Kidney tubule cell (primary cell): ENCODE results near the gene CCNQ.
"Not testable (repeated sequence)": the region's sequence is repeated elsewhere in the genome, so short reads cannot be mapped to it uniquely, and the experiment has no call there.

Source experiments
- DNase-seq: peaks from one replicate; pipeline ENCODE4 v3.0.0-alpha.2; 2018; ENCODE audit warnings: low spot score

CCNQ gene

DNA sequence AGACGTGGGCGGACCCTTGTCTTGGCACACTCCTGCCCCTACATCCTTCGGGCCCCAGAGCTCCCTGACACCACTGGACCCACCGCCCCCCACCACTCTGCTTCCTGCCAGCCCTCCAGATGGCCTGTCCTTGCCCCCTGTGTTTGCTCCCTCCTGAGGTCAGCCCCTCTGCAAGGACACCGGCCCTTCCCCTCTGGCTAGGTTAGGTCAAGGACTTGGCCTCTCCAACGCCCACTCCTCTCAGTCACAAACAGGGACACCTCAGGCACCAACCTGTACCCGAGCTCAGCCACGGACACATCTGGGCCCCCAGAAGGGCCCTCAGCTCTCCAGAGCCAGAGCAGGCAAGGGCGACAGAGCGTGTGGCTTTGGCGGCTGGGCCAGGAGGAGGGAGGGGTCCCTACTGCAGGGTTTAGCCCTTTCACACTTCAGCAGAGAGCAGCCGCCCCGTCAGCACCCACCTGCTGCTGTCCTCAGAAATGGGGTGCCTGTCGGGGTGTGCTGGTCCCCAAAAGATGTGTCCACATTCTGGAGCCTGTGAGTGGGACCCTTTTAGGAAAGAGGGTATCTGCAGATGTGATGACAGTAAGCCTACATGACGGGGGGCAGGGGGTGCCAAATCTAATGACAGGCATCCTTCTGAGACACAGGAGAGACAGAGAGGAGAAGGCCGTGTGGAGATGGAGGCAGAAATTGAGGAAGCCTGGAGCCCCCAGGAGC is 24.5 kb upstream of the CCNQ start:
- DNase-seq = no peak

DNA sequence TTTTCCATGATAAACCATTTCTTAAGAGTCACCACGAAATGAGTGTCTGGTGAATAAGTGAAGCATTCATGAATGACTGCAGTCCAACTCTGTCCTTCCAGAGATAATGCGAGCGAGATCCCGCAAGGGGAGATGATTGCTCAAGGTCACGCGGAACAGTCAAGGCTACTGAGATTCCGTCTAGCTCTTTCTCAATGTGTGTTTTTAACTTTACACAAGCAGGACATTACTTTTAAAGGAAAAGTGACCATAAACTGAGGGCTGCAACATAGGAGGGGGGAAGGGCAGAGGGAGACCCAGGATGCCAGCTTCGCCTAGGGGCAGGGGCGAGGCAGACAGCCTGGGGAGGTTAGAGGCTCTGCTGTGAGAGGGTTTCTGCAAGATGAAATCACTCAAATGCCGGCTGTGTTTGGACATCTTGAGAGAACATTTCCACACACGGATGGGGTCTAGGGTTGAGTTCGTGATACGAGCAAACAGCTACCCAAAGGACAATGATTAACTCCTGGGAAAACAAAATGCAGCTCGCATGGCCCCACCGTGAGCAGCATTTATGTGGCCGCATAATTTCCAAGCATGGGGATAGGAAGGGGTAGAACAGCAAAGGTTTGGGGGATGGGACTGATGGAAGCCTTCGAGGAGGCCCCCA is 23.8 kb upstream of the CCNQ start:
- no peak for DNase-seq

DNA sequence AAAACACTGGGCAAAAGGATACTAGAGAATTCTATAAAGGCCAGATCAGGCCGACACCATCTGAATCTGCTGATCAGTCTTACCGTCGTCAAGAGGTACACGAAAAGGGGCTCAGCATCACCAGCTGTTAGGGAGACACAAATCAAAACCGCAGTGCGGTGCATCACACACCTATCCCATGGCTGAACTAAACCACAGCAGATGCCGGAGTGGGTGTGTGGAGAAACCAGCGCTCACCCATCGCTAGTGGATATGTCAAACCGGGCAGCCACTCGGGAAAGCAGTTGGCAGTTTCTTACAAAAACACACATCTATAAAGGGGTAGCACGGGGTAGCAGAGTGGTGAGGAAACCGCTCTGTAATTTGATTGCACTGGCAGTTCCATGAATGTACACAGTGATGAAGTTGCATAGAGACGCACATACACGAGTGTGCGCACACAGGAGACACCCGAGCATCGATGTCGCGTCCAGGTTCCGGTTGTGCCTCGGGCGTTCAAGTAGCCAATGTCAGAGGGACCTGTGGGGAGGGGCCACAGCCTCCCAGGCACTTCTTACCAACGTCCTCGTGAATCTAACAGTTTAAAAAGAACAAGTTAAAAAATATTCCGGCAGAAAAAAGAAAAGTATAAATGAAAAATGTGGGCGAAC is 23.1 kb upstream of the CCNQ start:
- DNase-seq = no peak

DNA sequence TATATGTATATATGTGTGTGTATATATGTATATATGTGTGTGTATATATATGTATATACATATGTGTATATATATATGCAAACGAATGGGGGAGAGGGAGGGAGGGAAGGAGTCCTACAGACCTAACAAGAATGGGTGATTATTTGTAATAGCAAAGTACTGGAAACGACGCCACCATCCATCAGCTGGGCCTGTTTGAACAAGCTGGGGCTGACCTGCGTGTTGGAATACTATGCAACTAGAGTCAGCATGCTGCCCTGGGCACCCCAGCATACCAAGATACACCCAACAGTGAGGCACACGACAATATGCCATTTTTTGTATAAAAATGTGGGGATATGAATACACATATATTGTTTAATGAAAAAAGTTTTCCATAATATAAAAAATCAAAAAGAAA is 21.6 kb upstream of the CCNQ start:
- no peak for DNase-seq

DNA sequence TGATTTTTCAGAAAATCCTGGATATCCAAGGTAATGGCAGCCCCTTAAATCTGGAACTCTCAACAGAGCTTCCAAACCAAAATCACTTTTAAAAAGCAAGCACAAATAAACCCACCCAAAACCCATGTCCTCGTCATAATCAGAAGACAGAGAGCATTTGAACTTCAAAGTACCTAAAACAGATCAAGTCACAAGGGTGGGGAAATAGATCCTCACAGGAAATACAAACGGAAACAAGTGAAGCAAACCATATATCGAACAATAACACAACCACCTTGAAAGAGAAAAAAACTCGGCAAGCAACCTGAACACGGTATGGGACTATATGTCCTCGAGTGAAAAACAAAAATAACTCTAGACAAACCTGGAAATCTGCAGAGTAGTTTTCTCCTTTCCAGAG is 15.9 kb upstream of the CCNQ start:
- no peak for DNase-seq

- DNase-seq = no peak
These were observed 13.5 kb upstream of the CCNQ start for GRCh38 chrX:153612413-153612812.

- DNase-seq = no peak
These were observed 12.6 kb upstream of the CCNQ start for GRCh38 chrX:153611298-153612095.

DNA sequence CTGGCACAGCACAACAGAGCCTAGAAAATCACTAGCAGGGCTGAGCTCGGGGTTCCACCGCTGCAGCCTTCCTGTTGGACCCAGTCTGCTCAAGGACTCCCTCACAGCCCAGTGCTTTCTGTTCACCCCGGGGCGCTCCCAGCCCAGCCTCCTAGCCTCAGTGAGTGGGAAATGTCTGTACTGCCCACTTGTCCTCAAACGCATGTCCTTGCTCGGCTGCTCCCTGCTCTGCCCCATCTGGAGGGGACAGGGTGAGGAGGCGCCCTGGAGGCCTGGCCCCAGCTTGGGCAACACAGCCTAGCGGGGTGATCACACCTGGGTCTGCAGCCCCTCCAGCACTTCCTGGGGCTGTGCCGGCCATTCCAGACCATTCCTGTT is 11.9 kb upstream of the CCNQ start:
- no peak for DNase-seq

- DNase-seq = peak; percentile 60
These were observed 11.2 kb upstream of the CCNQ start for GRCh38 chrX:153609917-153610835.

- no peak for DNase-seq
These were observed 9.9 kb upstream of the CCNQ start for GRCh38 chrX:153608806-153609205.

GRCh38 chrX:153608376-153608775 is 9.4 kb upstream of the CCNQ start:
- no peak for DNase-seq

DNA sequence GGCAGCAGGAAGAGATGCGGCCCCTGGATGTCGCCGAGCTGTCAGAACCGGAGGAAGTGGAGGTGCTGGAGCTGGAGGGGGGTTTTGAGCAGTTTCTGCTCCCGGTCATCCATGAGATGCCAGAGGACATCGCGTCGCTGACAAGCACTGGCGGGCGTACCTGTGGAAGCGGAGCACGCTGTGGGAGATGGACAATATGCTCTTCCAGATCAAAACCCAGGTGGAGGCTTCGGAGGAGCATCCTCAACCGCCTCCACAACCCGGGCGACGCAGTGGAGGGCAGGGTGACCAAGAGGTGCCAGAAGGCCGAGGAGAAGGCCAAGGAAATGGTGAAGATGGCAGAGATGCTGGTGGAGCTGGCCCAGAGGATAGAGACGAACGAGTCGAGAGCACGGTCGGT is 7.6 kb upstream of the CCNQ start:
- DNase-seq = no peak

DNA sequence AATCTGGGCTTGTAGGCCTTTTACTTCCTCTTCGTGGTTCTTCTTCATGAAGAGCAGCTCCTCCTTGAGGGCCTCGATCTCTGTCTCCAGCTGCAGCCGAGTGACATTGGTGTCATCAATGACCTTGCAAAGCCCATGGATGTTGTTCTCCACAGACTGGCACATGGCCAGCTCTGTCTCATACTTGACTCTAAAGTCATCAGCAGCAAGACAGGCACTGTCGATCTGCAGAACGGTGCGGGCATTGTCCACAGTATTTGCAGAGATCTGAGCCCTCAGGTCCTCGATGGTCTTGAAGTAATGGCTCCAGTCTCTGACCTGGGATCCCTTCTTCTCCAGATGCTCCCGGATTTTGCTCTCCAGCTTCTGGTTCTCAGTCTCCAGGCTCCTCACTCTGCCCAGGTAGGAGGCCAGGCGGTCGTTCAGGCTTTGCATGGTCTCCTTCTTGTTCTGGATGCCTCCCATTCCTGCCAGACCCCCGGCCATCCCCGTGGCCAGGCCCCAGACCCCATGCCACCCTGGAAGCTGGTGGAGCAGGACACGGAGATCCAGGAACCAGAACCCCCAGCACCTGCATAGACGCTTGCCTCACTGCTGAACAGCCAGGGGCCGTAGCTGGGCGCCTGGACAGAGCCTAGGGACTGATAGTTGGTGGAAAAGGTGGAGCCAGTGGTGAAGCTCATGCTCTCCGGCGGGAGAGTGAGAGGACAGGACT is 5.9 kb upstream of the CCNQ start:
- DNase-seq = not testable (repeated sequence)

- no peak for DNase-seq
These were observed 4.3 kb upstream of the CCNQ start for GRCh38 chrX:153603131-153603656.

DNA sequence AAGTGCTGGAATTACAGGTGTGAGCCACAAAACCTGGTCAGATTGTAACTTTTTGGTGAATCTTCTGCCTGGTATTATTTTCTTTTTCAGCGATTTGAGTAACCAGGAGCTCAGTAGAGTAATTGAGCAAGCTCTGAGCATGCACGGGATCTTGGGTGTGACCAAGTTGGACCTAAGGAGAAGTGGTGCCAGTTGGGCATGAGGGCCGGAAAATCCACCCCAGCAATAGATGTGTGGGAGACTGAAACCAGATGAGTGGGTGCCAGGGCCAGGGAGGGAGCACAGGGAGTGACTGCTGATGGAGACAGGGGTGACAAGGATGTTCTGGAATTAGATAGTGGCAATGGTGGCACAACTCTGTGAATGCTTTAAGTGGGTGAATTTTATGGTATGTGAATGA is 3.7 kb upstream of the CCNQ start:
- DNase-seq = no peak

GRCh38 chrX:153601511-153602110 is 2.7 kb upstream of the CCNQ start:
- DNase-seq = peak; percentile 31

GRCh38 chrX:153600921-153601320 is 2.0 kb upstream of the CCNQ start:
- no peak for DNase-seq

- DNase-seq = no peak
These were observed 1.1 kb upstream of the CCNQ start for GRCh38 chrX:153600032-153600373.

GRCh38 chrX:153599192-153600031 is 473 bp upstream of the CCNQ start:
- DNase-seq = peak; percentile 89
